Immature natural killer cell (primary cell): ENCODE measurements around the gene TMPRSS11D. TPM values are rescaled to one million over a fixed set of nuclear protein-coding genes. Genes with fewer than 3 reads are reported as not detected.

Experiments used
- DNase-seq, 3 donors: peaks; one replicate each; pipeline ENCODE4 v3.0.0; 2022; ENCODE audit warnings: mixed read lengths in 1 of 3
- H3K27ac Mint-ChIP-seq, 6 donors: one replicate each; pipeline ENCODE4 v1.8.0; 2020; ENCODE audit warnings: mixed read lengths in 6 of 6, mild to moderate bottlenecking in 5 of 6, inconsistent platforms in 4 of 6, moderate library complexity in 3 of 6
- H3K27me3 Mint-ChIP-seq, 3 donors: one replicate each; pipeline ENCODE4 v1.8.0; 2020 to 2021; ENCODE audit warnings: low read depth in 3 of 3, mild to moderate bottlenecking in 3 of 3, mixed read lengths in 3 of 3, moderate library complexity in 3 of 3, inconsistent platforms in 1 of 3
- H3K36me3 Mint-ChIP-seq, 3 donors: one replicate each; pipeline ENCODE4 v1.8.0; 2020; ENCODE audit warnings: mixed read lengths in 3 of 3, inconsistent platforms in 2 of 3, mild to moderate bottlenecking in 2 of 3
- H3K4me1 Mint-ChIP-seq, 2 donors: one replicate each; pipeline ENCODE4 v1.8.0; 2020; ENCODE audit warnings: inconsistent platforms in 2 of 2, mild to moderate bottlenecking in 2 of 2, mixed read lengths in 2 of 2, moderate library complexity in 1 of 2
- H3K4me3 Mint-ChIP-seq, 5 donors: one replicate each; pipeline ENCODE4 v1.8.0; 2020; ENCODE audit warnings: mild to moderate bottlenecking in 5 of 5, mixed read lengths in 5 of 5, inconsistent platforms in 3 of 5, moderate library complexity in 3 of 5
- H3K9me3 Mint-ChIP-seq, 6 donors: one replicate each; pipeline ENCODE4 v1.8.0; 2020; ENCODE audit warnings: mild to moderate bottlenecking in 6 of 6, mixed read lengths in 6 of 6, inconsistent platforms in 4 of 6, moderate library complexity in 3 of 6
- polyA plus RNA-seq, 3 donors: library from polyadenylated mRNA; unstranded; fragments of 300-500 nt; fragmentation: Illumina TruSeq; gene quantifications; one replicate each; pipeline ENCODE4 v1.2.3, GENCODE V29; 2021

Gene TMPRSS11D
- polyA plus RNA-seq, 3 donors from 2014 or later: not detected

GRCh38 chr4:67787311-67787710 lies 96.5 kb downstream of the TMPRSS11D start:
- peaks cover 3 to 9% (median 5%) of the 10 kb centered on the region in 3 donors for H3K36me3 Mint-ChIP-seq
- H3K9me3 Mint-ChIP-seq: peaks cover 0 to 3% (median 0%) of the 10 kb centered on the region in 6 donors
- H3K27ac Mint-ChIP-seq: no peak overlapping the region
- no peaks in the 10 kb centered on the region for H3K4me1 Mint-ChIP-seq
- peaks cover 0 to 3% (median 0%) of the 10 kb centered on the region in 3 donors for H3K27me3 Mint-ChIP-seq
- DNase-seq: no peak
- H3K4me3 Mint-ChIP-seq: no peak overlapping the region

- peaks cover 0 to 3% (median 2%) of the 10 kb centered on the region in 3 donors for H3K27me3 Mint-ChIP-seq
- DNase-seq: no peak
- peaks cover 0 to 5% (median 4%) of the 10 kb centered on the region in 3 donors for H3K36me3 Mint-ChIP-seq
- H3K27ac Mint-ChIP-seq: no peak overlapping the region
- H3K4me1 Mint-ChIP-seq: no peaks in the 10 kb centered on the region
- no peak overlapping the region for H3K4me3 Mint-ChIP-seq
- H3K9me3 Mint-ChIP-seq: no peaks in the 10 kb centered on the region
Observed at GRCh38 chr4:67785528-67785927, 98.3 kb downstream of the TMPRSS11D start.

GRCh38 chr4:67779631-67780030 lies 104.2 kb downstream of the TMPRSS11D start:
- Mint-ChIP-seq H3K4me1 (peaks cover 0 to 5% of the 10 kb centered on the region in 2 donors), H3K27me3 (peaks cover 0 to 2% (median 0%) of the 10 kb centered on the region in 3 donors), H3K36me3 (peaks cover 4 to 6% (median 5%) of the 10 kb centered on the region in 3 donors), H3K4me3 (no peak overlapping the region), H3K9me3 (no peaks in the 10 kb centered on the region), H3K27ac (no peak overlapping the region)
- DNase-seq: no peak

GRCh38 chr4:67776746-67777145 lies 107.1 kb downstream of the TMPRSS11D start:
- Mint-ChIP-seq H3K27ac (no peak overlapping the region), H3K36me3 (peaks cover 4 to 7% (median 6%) of the 10 kb centered on the region in 3 donors), H3K4me1 (peaks cover 0 to 5% of the 10 kb centered on the region in 2 donors), H3K4me3 (no peak overlapping the region), H3K27me3 (peaks cover 0 to 2% (median 0%) of the 10 kb centered on the region in 3 donors), H3K9me3 (no peaks in the 10 kb centered on the region)
- DNase-seq: no peak

Other genes with a start within 250 kb of the TMPRSS11D start
- gene UBA6, start 182.8 kb downstream of the TMPRSS11D start, polyA plus RNA-seq: 10 to 100 TPM; 11.7 to 24.9 (median 12.0) TPM
- not detected for gene GNRHR, start 129.6 kb downstream of the TMPRSS11D start, polyA plus RNA-seq
- not detected for gene TMPRSS11A, start 79.5 kb upstream of the TMPRSS11D start, polyA plus RNA-seq
- not detected for gene TMPRSS11F, start 245.9 kb upstream of the TMPRSS11D start, polyA plus RNA-seq